ENCODE measurements around the gene MYO18B. TPM values are rescaled to one million over a fixed set of nuclear protein-coding genes. Genes with fewer than 3 reads are reported as not detected.

MYO18B gene
- total RNA-seq, 1 experiment from 2014 or later = 0.07 TPM

DNA sequence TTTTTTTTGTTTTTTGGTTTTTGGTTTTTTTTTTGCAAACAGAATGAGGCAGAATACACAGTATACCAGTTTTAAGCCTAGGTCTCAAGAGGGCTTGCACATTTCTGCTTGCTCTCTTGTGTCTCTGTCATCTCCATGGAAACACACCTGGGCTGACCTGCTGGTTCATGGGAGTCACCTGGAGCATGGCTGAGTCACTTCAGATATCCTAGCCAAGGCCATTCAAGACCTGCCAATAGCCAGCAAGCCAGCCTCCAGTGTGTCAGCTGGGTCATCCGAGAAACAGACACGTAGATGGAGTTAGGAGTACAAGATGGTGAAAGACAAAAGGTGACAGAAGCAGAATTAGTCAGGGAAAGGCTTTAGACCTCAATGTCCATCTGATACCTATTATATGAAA lies 303.1 kb downstream of the MYO18B start:
- no TSS peak for BruUV-seq (replicated peaks)
- Histone ChIP-seq H3K4me3 (ENCODE audit: low read depth, low read length) (no peak overlapping the region), H3K4me1 (no peaks in the 10 kb centered on the region), H3K9me3 (no peaks in the 10 kb centered on the region), H3K27me3 (replicated peaks; ENCODE audit: control insufficient read depth, insufficient read depth, low read length) (no peaks in the 10 kb centered on the region), H3K36me3 (ENCODE audit: control insufficient read depth, insufficient read depth, low read length) (no peaks in the 10 kb centered on the region)
- no peak overlapping the region for H3K4me3 Mint-ChIP-seq (ENCODE audit: unreplicated experiment)
- CTCF ChIA-PET = no interaction called here
- no peak overlapping the region for H3K27ac Mint-ChIP-seq (ENCODE audit: unreplicated experiment)
- no peak for DNase-seq
- peaks cover 9% of the 10 kb centered on the region for H3K27me3 Mint-ChIP-seq (ENCODE audit: insufficient read depth, unreplicated experiment)
- POLR2A ChIA-PET = no interaction called here
- no peak for TF ChIP-seq CTCF (IDR thresholded peaks at IDR 0.05; ENCODE audit: insufficient read depth in 1 of 2, low read depth in 1 of 2, low read length in 1 of 2, severe bottlenecking in 1 of 2, unreplicated experiment in 1 of 2)
- H3K9me3 Mint-ChIP-seq (ENCODE audit: unreplicated experiment) = no peaks in the 10 kb centered on the region
- no peaks in the 10 kb centered on the region for H3K4me1 Mint-ChIP-seq (ENCODE audit: low read depth, unreplicated experiment)
- intact Hi-C loops (cut with micrococcal nuclease; ENCODE audit: unreplicated experiment) = no loop called here
- no peaks in the 10 kb centered on the region for H3K36me3 Mint-ChIP-seq (ENCODE audit: insufficient read depth, unreplicated experiment)

DNA sequence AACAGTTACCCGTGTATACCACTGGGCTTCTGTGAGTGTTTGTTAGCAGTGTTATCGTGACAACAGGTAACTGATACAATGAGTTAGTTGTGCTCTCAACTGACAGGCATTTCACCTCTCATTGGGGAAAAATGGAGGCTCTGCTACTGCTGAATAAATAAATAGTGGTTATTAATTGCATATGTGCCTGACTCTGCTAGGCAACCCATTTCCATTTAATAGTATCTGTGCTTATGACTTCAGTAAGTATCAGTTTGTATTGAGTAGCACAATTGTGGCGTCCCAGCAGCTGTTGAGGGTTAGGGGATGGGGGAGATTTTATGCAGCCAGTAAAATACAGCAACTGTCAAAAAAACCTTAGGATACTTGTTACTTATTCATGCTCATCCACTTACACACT lies 303.9 kb downstream of the MYO18B start:
- H3K27ac Mint-ChIP-seq (ENCODE audit: unreplicated experiment) = no peak overlapping the region
- no peak for DNase-seq
- POLR2A ChIA-PET = no interaction called here
- no TSS peak for BruUV-seq (replicated peaks)
- Histone ChIP-seq H3K4me3 (ENCODE audit: low read depth, low read length) (no peak overlapping the region), H3K36me3 (ENCODE audit: control insufficient read depth, insufficient read depth, low read length) (no peaks in the 10 kb centered on the region), H3K27me3 (replicated peaks; ENCODE audit: control insufficient read depth, insufficient read depth, low read length) (no peaks in the 10 kb centered on the region), H3K9me3 (no peaks in the 10 kb centered on the region), H3K4me1 (no peaks in the 10 kb centered on the region)
- peaks cover 12% of the 10 kb centered on the region for H3K27me3 Mint-ChIP-seq (ENCODE audit: insufficient read depth, unreplicated experiment)
- intact Hi-C loops (cut with micrococcal nuclease; ENCODE audit: unreplicated experiment) = no loop called here
- TF ChIP-seq CTCF (IDR thresholded peaks at IDR 0.05; ENCODE audit: insufficient read depth in 1 of 2, low read depth in 1 of 2, low read length in 1 of 2, severe bottlenecking in 1 of 2, unreplicated experiment in 1 of 2) = no peak
- no peaks in the 10 kb centered on the region for H3K36me3 Mint-ChIP-seq (ENCODE audit: insufficient read depth, unreplicated experiment)
- no peaks in the 10 kb centered on the region for H3K9me3 Mint-ChIP-seq (ENCODE audit: unreplicated experiment)
- CTCF ChIA-PET = no interaction called here
- no peaks in the 10 kb centered on the region for H3K4me1 Mint-ChIP-seq (ENCODE audit: low read depth, unreplicated experiment)
- H3K4me3 Mint-ChIP-seq (ENCODE audit: unreplicated experiment) = no peak overlapping the region

DNA sequence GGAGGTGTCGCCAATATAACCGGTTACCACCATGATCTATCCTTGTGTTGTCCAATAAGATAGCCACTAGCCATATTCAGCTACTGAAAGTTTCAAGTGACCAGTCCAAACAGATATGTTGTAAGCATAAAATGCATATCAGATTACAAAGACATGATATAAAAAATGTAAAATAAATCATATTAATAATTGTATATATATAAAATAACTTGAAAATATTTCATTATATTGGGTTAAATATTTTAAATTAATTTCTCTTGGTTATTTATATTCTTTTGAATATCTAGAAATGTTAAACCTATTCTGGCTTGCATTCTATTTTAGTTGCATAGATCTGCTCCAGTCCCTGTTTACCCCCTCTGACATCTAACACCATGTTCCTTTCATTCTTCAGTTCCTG lies 305.5 kb downstream of the MYO18B start:
- no peak overlapping the region for H3K4me3 ChIP-seq (ENCODE audit: low read depth, low read length)
- H3K9me3 ChIP-seq = no peaks in the 10 kb centered on the region
- no peak overlapping the region for H3K27ac Mint-ChIP-seq (ENCODE audit: unreplicated experiment)
- no peaks in the 10 kb centered on the region for H3K36me3 Mint-ChIP-seq (ENCODE audit: insufficient read depth, unreplicated experiment)
- CTCF ChIA-PET = no interaction called here
- no peaks in the 10 kb centered on the region for H3K27me3 ChIP-seq (replicated peaks; ENCODE audit: control insufficient read depth, insufficient read depth, low read length)
- no peaks in the 10 kb centered on the region for H3K36me3 ChIP-seq (ENCODE audit: control insufficient read depth, insufficient read depth, low read length)
- no peak for DNase-seq
- intact Hi-C loops (cut with micrococcal nuclease; ENCODE audit: unreplicated experiment) = no loop called here
- no peak overlapping the region for H3K4me3 Mint-ChIP-seq (ENCODE audit: unreplicated experiment)
- POLR2A ChIA-PET = no interaction called here
- BruUV-seq (replicated peaks) = no TSS peak
- TF ChIP-seq CTCF (IDR thresholded peaks at IDR 0.05; ENCODE audit: insufficient read depth in 1 of 2, low read depth in 1 of 2, low read length in 1 of 2, severe bottlenecking in 1 of 2, unreplicated experiment in 1 of 2) = no peak
- H3K27me3 Mint-ChIP-seq (ENCODE audit: insufficient read depth, unreplicated experiment) = peaks cover 16% of the 10 kb centered on the region
- H3K4me1 ChIP-seq = no peaks in the 10 kb centered on the region
- no peaks in the 10 kb centered on the region for H3K9me3 Mint-ChIP-seq (ENCODE audit: unreplicated experiment)
- H3K4me1 Mint-ChIP-seq (ENCODE audit: low read depth, unreplicated experiment) = no peaks in the 10 kb centered on the region
